Esophagus muscularis mucosa (tissue), 4 donors: Measurements from ENCODE around the gene ZNF81. TPM values are rescaled to one million over a fixed set of nuclear protein-coding genes. Genes with fewer than 3 reads are reported as not detected.
"Not testable (repeated sequence)": the region's sequence is repeated elsewhere in the genome, so short reads cannot be mapped to it uniquely, and the experiment has no call there.

Experiments used
- DNase-seq: peaks from one replicate; pipeline ENCODE4 v3.0.0-alpha.2; 2017; ENCODE audit errors: extremely low spot score
- H3K27ac ChIP-seq, 4 donors: fragments of 200-600 bp; sonication (generic); replicated peaks in 1 of 4; 1 replicate in 3 of 4; 2 replicates in 1 of 4; pipeline ENCODE4 v1.5.1; 2016 to 2019; ENCODE audit warnings: mild to moderate bottlenecking in 1 of 4
- H3K27me3 ChIP-seq, 4 donors: fragments of 200-600 bp; sonication (generic); one replicate each; pipeline versions ENCODE4 v1.5.1 to v1.6.0; 2016 to 2019
- H3K36me3 ChIP-seq, 4 donors: fragments of 200-600 bp; sonication (generic); one replicate each; pipeline ENCODE4 v1.5.1; 2016 to 2019
- H3K4me1 ChIP-seq, 4 donors: fragments of 200-600 bp; sonication (generic); one replicate each; pipeline ENCODE4 v1.5.1; 2016 to 2019
- H3K4me3 ChIP-seq, 4 donors: fragments of 200-600 bp; sonication (generic); 1 replicate in 2 of 4; 2 replicates in 2 of 4; pipeline ENCODE4 v1.5.1; 2016 to 2019; ENCODE audit warnings: mild to moderate bottlenecking in 4 of 4, moderate library complexity in 1 of 4
- H3K9me3 ChIP-seq, 4 donors: fragments of 200-600 bp; sonication (generic); 1 replicate in 3 of 4; 2 replicates in 1 of 4; pipeline ENCODE4 v1.5.1; 2016 to 2019
- CTCF ChIP-seq, 3 experiments: fragments of 200-600 bp in 2 of 3; fragments of 450-650 bp in 1 of 3; sonication (generic) in 2 of 3; IDR thresholded peaks; one replicate each; pipeline ENCODE4 v1.5.1; 2017 to 2019; ENCODE audit warnings: antibody characterized with exemption in 3 of 3, mild to moderate bottlenecking in 2 of 3, moderate library complexity in 1 of 3
- EP300 ChIP-seq: sonication (generic); formaldehyde crosslinking; IDR thresholded peaks from one replicate; pipeline ENCODE4 v1.6.1; 2017; ENCODE audit warnings: antibody characterized with exemption
- POLR2A ChIP-seq: fragments of 450-650 bp; IDR thresholded peaks from one replicate; pipeline ENCODE4 v1.6.1; 2017; ENCODE audit warnings: antibody characterized with exemption, moderate library complexity, mild to moderate bottlenecking, low read depth
- POLR2AphosphoS5 ChIP-seq, 2 donors: sonication (generic); formaldehyde crosslinking; IDR thresholded peaks; one replicate each; pipeline ENCODE4 v1.6.1; 2017; ENCODE audit warnings: antibody characterized with exemption in 2 of 2
- WGBS: methylation state at CpG from one replicate; pipeline ENCODE4 v1.1.5; 2018; 5-methylcytosine and 5-hydroxymethylcytosine counted together
- intact Hi-C: fragments of 100-400 bp; cut with DNase I; formaldehyde crosslinking; loops from one replicate; pipeline ENCODE4 v1.15.1; 2023
- total RNA-seq, 4 donors: library from RNA; depleted of rRNA; stranded (reverse); fragments of >200 nt; gene quantifications; one replicate each; pipeline versions ENCODE4 v1.1.0 to v1.2.1, GENCODE V29; 2016

The ZNF81 gene
- total RNA-seq, 4 donors from 2014 or later: 4.8 to 12.6 (median 5.5) TPM

- no peaks in the 10 kb centered on the region for H3K36me3 ChIP-seq
- intact Hi-C loops: no loop called here
- H3K4me1 ChIP-seq: no peaks in the 10 kb centered on the region
- TF ChIP-seq POLR2A: no peak
- TF ChIP-seq POLR2AphosphoS5 (IDR thresholded peaks at IDR 0.05): no peak
- no peak for TF ChIP-seq EP300
- TF ChIP-seq CTCF (IDR thresholded peaks at IDR 0.05): no peak
- DNase-seq: no peak
- peaks cover 0 to 12% (median 0%) of the 10 kb centered on the region in 4 donors for H3K9me3 ChIP-seq
- H3K27ac ChIP-seq: no peak overlapping the region
- no peaks in the 10 kb centered on the region for H3K27me3 ChIP-seq
- H3K4me3 ChIP-seq: no peak overlapping the region
- WGBS: 93% methylated on average over 4 of the region's 4 CpGs
Measured at GRCh38 chrX:47940448-47940847, 103.7 kb downstream of the ZNF81 start.

GRCh38 chrX:47941423-47941822 lies 104.7 kb downstream of the ZNF81 start:
- TF ChIP-seq EP300 (no peak), POLR2AphosphoS5 (IDR thresholded peaks at IDR 0.05) (no peak), POLR2A (no peak), CTCF (IDR thresholded peaks at IDR 0.05) (no peak)
- Histone ChIP-seq H3K9me3 (peaks cover 0 to 12% (median 0%) of the 10 kb centered on the region in 4 donors), H3K4me1 (no peaks in the 10 kb centered on the region), H3K27ac (no peak overlapping the region), H3K36me3 (no peaks in the 10 kb centered on the region), H3K27me3 (no peaks in the 10 kb centered on the region), H3K4me3 (no peak overlapping the region)
- intact Hi-C loops: no loop called here
- WGBS: 54% methylated on average over 4 of the region's 4 CpGs
- DNase-seq: no peak

GRCh38 chrX:47955295-47955694 lies 118.6 kb downstream of the ZNF81 start:
- H3K27me3 ChIP-seq, H3K4me3 ChIP-seq, H3K27ac ChIP-seq, H3K4me1 ChIP-seq, H3K36me3 ChIP-seq, intact Hi-C loops, DNase-seq: not testable (repeated sequence)
- H3K9me3 ChIP-seq: peaks cover 0 to 17% (median 0%) of the 10 kb centered on the region in 4 donors
- 89% methylated on average over 6 of the region's 7 CpGs for WGBS

- Histone ChIP-seq H3K4me1 (no peaks in the 10 kb centered on the region), H3K27ac (no peak overlapping the region), H3K4me3 (no peak overlapping the region), H3K36me3 (no peaks in the 10 kb centered on the region), H3K9me3 (peaks cover 0 to 17% (median 0%) of the 10 kb centered on the region in 4 donors), H3K27me3 (no peaks in the 10 kb centered on the region)
- intact Hi-C loops: no loop called here
- WGBS: 71% methylated on average over 9 of the region's 13 CpGs
- no peak for DNase-seq
- TF ChIP-seq CTCF (IDR thresholded peaks at IDR 0.05): no peak
- no peak for TF ChIP-seq EP300
- TF ChIP-seq POLR2AphosphoS5 (IDR thresholded peaks at IDR 0.05): no peak
- no peak for TF ChIP-seq POLR2A
Measured at GRCh38 chrX:47956016-47956415, 119.3 kb downstream of the ZNF81 start.

- DNase-seq, H3K9me3 ChIP-seq, H3K27me3 ChIP-seq, H3K4me1 ChIP-seq, H3K36me3 ChIP-seq, H3K27ac ChIP-seq, H3K4me3 ChIP-seq, intact Hi-C loops: not testable (repeated sequence)
- 72% methylated on average over 3 of the region's 4 CpGs for WGBS
Measured at GRCh38 chrX:47958206-47958605, 121.5 kb downstream of the ZNF81 start.

- H3K9me3 ChIP-seq: no peaks in the 10 kb centered on the region
- TF ChIP-seq EP300 (no peak), POLR2A (no peak), CTCF (IDR thresholded peaks at IDR 0.05) (no peak), POLR2AphosphoS5 (IDR thresholded peaks at IDR 0.05) (no peak)
- intact Hi-C loops: no loop called here
- WGBS: 51% methylated on average over 4 of the region's 4 CpGs
- no peak overlapping the region for H3K4me3 ChIP-seq
- no peaks in the 10 kb centered on the region for H3K27me3 ChIP-seq
- H3K36me3 ChIP-seq: no peaks in the 10 kb centered on the region
- no peak overlapping the region for H3K27ac ChIP-seq
- no peaks in the 10 kb centered on the region for H3K4me1 ChIP-seq
- no peak for DNase-seq
Measured at GRCh38 chrX:47958761-47959342, 122.2 kb downstream of the ZNF81 start.
